ENCODE results near the gene ITSN1.
"Not testable (repeated sequence)": the region's sequence is repeated elsewhere in the genome, so short reads cannot be mapped to it uniquely, and the experiment has no call there.

Gene ITSN1

GRCh38 chr21:33860332-33860879, 218.1 kb downstream of the ITSN1 start:
- DNase-seq (ENCODE audit: low read depth in 2 of 2) = no peak

GRCh38 chr21:33861125-33861524, 218.8 kb downstream of the ITSN1 start:
- DNase-seq (ENCODE audit: low read depth in 2 of 2) = no peak

- DNase-seq (ENCODE audit: low read depth in 2 of 2) = not testable (repeated sequence)
These were observed 220.9 kb downstream of the ITSN1 start for GRCh38 chr21:33863191-33863590.

GRCh38 chr21:33864150-33864549, 221.8 kb downstream of the ITSN1 start:
- DNase-seq (ENCODE audit: low read depth in 2 of 2) = no peak

GRCh38 chr21:33865176-33865575, 222.9 kb downstream of the ITSN1 start:
- no peak for DNase-seq (ENCODE audit: low read depth in 2 of 2)

GRCh38 chr21:33865996-33866575, 223.8 kb downstream of the ITSN1 start:
- DNase-seq (ENCODE audit: low read depth in 2 of 2) = no peak

GRCh38 chr21:33866826-33867225, 224.5 kb downstream of the ITSN1 start:
- no peak for DNase-seq (ENCODE audit: low read depth in 2 of 2)

- DNase-seq (ENCODE audit: low read depth in 2 of 2) = not testable (repeated sequence)
These were observed 225.6 kb downstream of the ITSN1 start for GRCh38 chr21:33867868-33868267.

- DNase-seq (ENCODE audit: low read depth in 2 of 2) = no peak
These were observed 227.6 kb downstream of the ITSN1 start for GRCh38 chr21:33869873-33870272.

- DNase-seq (ENCODE audit: low read depth in 2 of 2) = no peak
These were observed 228.5 kb downstream of the ITSN1 start for GRCh38 chr21:33870768-33871167.

GRCh38 chr21:33871171-33871570, 228.9 kb downstream of the ITSN1 start:
- no peak for DNase-seq (ENCODE audit: low read depth in 2 of 2)

GRCh38 chr21:33872881-33873515, 230.7 kb downstream of the ITSN1 start:
- no peak for DNase-seq (ENCODE audit: low read depth in 2 of 2)

- no peak for DNase-seq (ENCODE audit: low read depth in 2 of 2)
These were observed 231.9 kb downstream of the ITSN1 start for GRCh38 chr21:33874161-33874560.

GRCh38 chr21:33875026-33875695, 232.9 kb downstream of the ITSN1 start:
- DNase-seq (ENCODE audit: low read depth in 2 of 2) = no peak

GRCh38 chr21:33878824-33879223, 236.5 kb downstream of the ITSN1 start:
- DNase-seq (ENCODE audit: low read depth in 2 of 2) = no peak

- no peak for DNase-seq (ENCODE audit: low read depth in 2 of 2)
These were observed 238.3 kb downstream of the ITSN1 start for GRCh38 chr21:33880626-33881025.

- no peak for DNase-seq (ENCODE audit: low read depth in 2 of 2)
These were observed 239.6 kb downstream of the ITSN1 start for GRCh38 chr21:33881689-33882440.

- no peak for DNase-seq (ENCODE audit: low read depth in 2 of 2)
These were observed 240.8 kb downstream of the ITSN1 start for GRCh38 chr21:33883118-33883517.

- DNase-seq (ENCODE audit: low read depth in 2 of 2) = no peak
These were observed 242.3 kb downstream of the ITSN1 start for GRCh38 chr21:33884376-33885171.

- no peak for DNase-seq (ENCODE audit: low read depth in 2 of 2)
These were observed 242.8 kb downstream of the ITSN1 start for GRCh38 chr21:33885172-33885514.

- no peak for DNase-seq (ENCODE audit: low read depth in 2 of 2)
These were observed 244.0 kb downstream of the ITSN1 start for GRCh38 chr21:33886321-33886720.

- no peak for DNase-seq (ENCODE audit: low read depth in 2 of 2)
These were observed 247.9 kb downstream of the ITSN1 start for GRCh38 chr21:33890187-33890586.
